AG04450 (cell line): ENCODE results near the gene SKAP1. TPM values are rescaled to one million over a fixed set of nuclear protein-coding genes. Genes with fewer than 3 reads are reported as not detected.

Experiments used
- CTCF ChIA-PET: fragments of 300-600, 350-600 bp; formaldehyde crosslinking; extraction: SDS; loops from one replicate; lab custom pipeline; 2022; ENCODE audit warnings: antibody characterized with exemption, inconsistent platforms; lab: Charles Lee
- POLR2A ChIA-PET: fragments of 350-600 bp; formaldehyde crosslinking; extraction: SDS; loops from one replicate; lab custom pipeline; 2021; ENCODE audit warnings: antibody characterized with exemption, inconsistent platforms; lab: Yijun Ruan, JAX
- DNase-seq: peaks from one replicate; pipeline ENCODE4 v3.0.0-alpha.2; 2011; ENCODE audit warnings: low read depth, low spot score
- H3K27ac ChIP-seq: one replicate; pipeline ENCODE4 v1.5.1; 2012; ENCODE audit warnings: low read depth, low read length, control low read depth
- H3K27me3 ChIP-seq: one replicate; pipeline ENCODE4 v1.6.0; 2012; ENCODE audit warnings: low read length; ENCODE audit not compliant: control insufficient read depth, insufficient read depth
- H3K4me3 ChIP-seq: 2 replicates; pipeline ENCODE4 v1.5.1; 2011; ENCODE audit warnings: mild to moderate bottlenecking, low read depth, low read length, control low read depth
- H3K9me3 ChIP-seq: 2 replicates; pipeline ENCODE4 v1.5.1; 2012; ENCODE audit warnings: low read length; ENCODE audit not compliant: control insufficient read depth, insufficient read depth
- CTCF ChIP-seq: IDR thresholded peaks from 2 replicates; pipeline ENCODE4 v1.5.1; 2011; ENCODE audit warnings: low read depth, low read length, control low read depth, inconsistent platforms
- polyA plus RNA-seq: library from polyadenylated mRNA; depleted of rRNA; stranded (reverse); fragments of >200 nt; gene quantifications from 2 replicates; pipeline ENCODE4 v1.2.3, GENCODE V29; 2011

The SKAP1 gene
- polyA plus RNA-seq, 1 experiment, result not detected

GRCh38 chr17:48123111-48123510 is 306.9 kb downstream of the SKAP1 start:
- POLR2A ChIA-PET, result no interaction called here
- no peaks in the 10 kb centered on the region for H3K27me3 ChIP-seq
- no peak for TF ChIP-seq CTCF
- CTCF ChIA-PET, result interaction anchor here (1.3 to 2.0 kb wide), 2 partner anchors 43 to 97 kb away, joined by 3 to 7 read pairs; no protein-coding TSS in a partner anchor
- H3K27ac ChIP-seq, result no peak overlapping the region
- H3K4me3 ChIP-seq, result no peak overlapping the region
- no peaks in the 10 kb centered on the region for H3K9me3 ChIP-seq
- no peak for DNase-seq

GRCh38 chr17:48122665-48123045 is 307.4 kb downstream of the SKAP1 start:
- H3K27me3 ChIP-seq, result no peaks in the 10 kb centered on the region
- DNase-seq, result no peak
- ChIA-PET CTCF (no interaction called here), POLR2A (no interaction called here)
- no peak for TF ChIP-seq CTCF
- no peak overlapping the region for H3K4me3 ChIP-seq
- no peaks in the 10 kb centered on the region for H3K9me3 ChIP-seq
- H3K27ac ChIP-seq, result no peak overlapping the region

- Histone ChIP-seq H3K9me3 (no peaks in the 10 kb centered on the region), H3K27me3 (no peaks in the 10 kb centered on the region), H3K4me3 (no peak overlapping the region), H3K27ac (no peak overlapping the region)
- ChIA-PET CTCF (interaction anchor here (0.6 to 2.0 kb wide), 2 partner anchors 9 to 97 kb away, joined by 3 to 6 read pairs; no protein-coding TSS in a partner anchor), POLR2A (no interaction called here)
- no peak for DNase-seq
- TF ChIP-seq CTCF, result no peak
Measured at GRCh38 chr17:48121923-48122664, 307.9 kb downstream of the SKAP1 start.

- CTCF ChIA-PET, result interaction anchor here (1.4 to 2.6 kb wide), 2 partner anchors 19 to 87 kb away, joined by 3 to 8 read pairs; no protein-coding TSS in a partner anchor
- no peaks in the 10 kb centered on the region for H3K27me3 ChIP-seq
- POLR2A ChIA-PET, result no interaction called here
- no peak for DNase-seq
- no peak overlapping the region for H3K4me3 ChIP-seq
- no peak for TF ChIP-seq CTCF
- no peaks in the 10 kb centered on the region for H3K9me3 ChIP-seq
- no peak overlapping the region for H3K27ac ChIP-seq
Measured at GRCh38 chr17:48113201-48113676, 316.8 kb downstream of the SKAP1 start.

GRCh38 chr17:48111937-48112241 is 318.1 kb downstream of the SKAP1 start:
- DNase-seq, result no peak
- ChIA-PET POLR2A (interaction anchor here (0.7 kb wide), 1 partner anchor 123 kb away, joined by 4 read pairs; no protein-coding TSS in a partner anchor), CTCF (interaction anchor here (2.6 kb wide), 1 partner anchor 86 kb away, joined by 8 read pairs; no protein-coding TSS in a partner anchor)
- Histone ChIP-seq H3K4me3 (no peak overlapping the region), H3K27ac (no peak overlapping the region), H3K9me3 (no peaks in the 10 kb centered on the region; the same call in 1 of the 2 replicates), H3K27me3 (no peaks in the 10 kb centered on the region)
- no peak for TF ChIP-seq CTCF
